Bronchial epithelial cell (primary cell): ENCODE data around the gene CHST8. TPM values are rescaled to one million over a fixed set of nuclear protein-coding genes. Genes with fewer than 3 reads are reported as not detected.

Source experiments
- DNase-seq: peaks from one replicate; pipeline ENCODE4 v3.0.0-alpha.2; 2010; ENCODE audit warnings: low read depth
- FAIRE-seq: peaks from 2 replicates; lab custom pipeline; 2011; peaks lifted over from hg19 to GRCh38; lab: Jason Lieb, UNC
- H3K27me3 ChIP-seq: 2 replicates; pipeline ENCODE4 v1.5.1; 2011; ENCODE audit warnings: low read length; ENCODE audit not compliant: control insufficient read depth, insufficient read depth
- H3K36me3 ChIP-seq: 2 replicates; pipeline ENCODE4 v1.5.1; 2011; ENCODE audit warnings: low read length; ENCODE audit not compliant: control insufficient read depth, insufficient read depth
- H3K4me3 ChIP-seq: 2 replicates; pipeline ENCODE4 v1.5.1; 2011; ENCODE audit warnings: mild to moderate bottlenecking, low read depth, low read length, control low read depth
- total RNA-seq: library from RNA; depleted of rRNA; stranded (reverse); fragments of >200 nt; gene quantifications from 2 replicates; pipeline ENCODE4 v1.2.1, GENCODE V29; 2014
- TF ChIP-seq, protein P1 (sequence below): IDR thresholded peaks from 2 replicates; pipeline ENCODE4 v1.5.1; 2011; ENCODE audit warnings: mild to moderate bottlenecking, moderate library complexity, low read length, control low read depth, inconsistent platforms; ENCODE audit not compliant: insufficient read depth, severe bottlenecking

Gene CHST8
- total RNA-seq, 1 donor from 2014 or later, result under 0.01 TPM

DNA sequence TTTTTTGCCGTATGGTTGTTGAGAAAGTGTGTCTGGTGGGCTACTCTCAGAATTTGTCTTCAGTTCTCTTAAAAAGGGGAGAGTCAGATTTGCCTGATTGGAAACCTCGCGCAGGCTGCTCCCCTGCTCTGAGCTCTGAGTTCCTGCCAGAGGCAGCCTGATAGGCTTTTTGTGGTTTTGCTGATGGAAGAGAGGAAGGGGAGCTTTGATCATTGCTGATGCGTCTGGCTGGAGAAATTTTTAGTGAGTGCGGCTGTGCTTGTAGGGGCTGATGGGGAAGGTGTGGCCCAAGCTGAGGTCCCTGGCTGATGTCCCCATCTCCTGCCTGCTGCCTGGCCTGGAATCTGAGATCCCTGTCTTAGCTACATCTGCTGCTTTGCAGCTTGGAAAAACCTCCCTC is 2.8 kb downstream of the CHST8 start:
- H3K27me3 ChIP-seq, result peaks cover 22% of the 10 kb centered on the region
- DNase-seq (no peak), FAIRE-seq (no peak)
- TF ChIP-seq, protein P1, sequence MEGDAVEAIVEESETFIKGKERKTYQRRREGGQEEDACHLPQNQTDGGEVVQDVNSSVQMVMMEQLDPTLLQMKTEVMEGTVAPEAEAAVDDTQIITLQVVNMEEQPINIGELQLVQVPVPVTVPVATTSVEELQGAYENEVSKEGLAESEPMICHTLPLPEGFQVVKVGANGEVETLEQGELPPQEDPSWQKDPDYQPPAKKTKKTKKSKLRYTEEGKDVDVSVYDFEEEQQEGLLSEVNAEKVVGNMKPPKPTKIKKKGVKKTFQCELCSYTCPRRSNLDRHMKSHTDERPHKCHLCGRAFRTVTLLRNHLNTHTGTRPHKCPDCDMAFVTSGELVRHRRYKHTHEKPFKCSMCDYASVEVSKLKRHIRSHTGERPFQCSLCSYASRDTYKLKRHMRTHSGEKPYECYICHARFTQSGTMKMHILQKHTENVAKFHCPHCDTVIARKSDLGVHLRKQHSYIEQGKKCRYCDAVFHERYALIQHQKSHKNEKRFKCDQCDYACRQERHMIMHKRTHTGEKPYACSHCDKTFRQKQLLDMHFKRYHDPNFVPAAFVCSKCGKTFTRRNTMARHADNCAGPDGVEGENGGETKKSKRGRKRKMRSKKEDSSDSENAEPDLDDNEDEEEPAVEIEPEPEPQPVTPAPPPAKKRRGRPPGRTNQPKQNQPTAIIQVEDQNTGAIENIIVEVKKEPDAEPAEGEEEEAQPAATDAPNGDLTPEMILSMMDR, result no peak
- no peak overlapping the region for H3K4me3 ChIP-seq
- H3K36me3 ChIP-seq, result no peaks in the 10 kb centered on the region

DNA sequence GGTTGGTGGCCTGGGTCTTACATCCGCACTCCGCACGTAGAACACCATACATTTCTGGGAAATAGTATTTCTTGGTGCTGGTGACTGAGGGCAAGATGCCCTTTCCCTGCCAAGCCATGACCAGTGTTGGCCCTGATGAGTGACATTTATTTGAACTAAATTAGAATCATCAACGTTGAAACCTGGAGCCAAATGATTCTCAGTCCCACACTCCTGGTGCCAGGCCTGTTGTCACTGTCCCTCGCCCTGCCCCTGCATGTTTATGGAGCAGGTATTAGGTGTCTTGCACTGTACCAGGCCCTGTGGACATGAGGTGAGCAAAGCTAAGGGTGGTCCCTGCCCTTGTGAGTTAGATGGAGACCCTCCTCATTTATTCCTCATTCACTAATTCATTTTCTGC is 5.8 kb downstream of the CHST8 start:
- no peak overlapping the region for H3K4me3 ChIP-seq
- DNase-seq, result no peak
- H3K36me3 ChIP-seq, result no peaks in the 10 kb centered on the region
- FAIRE-seq, result no peak
- TF ChIP-seq, protein P1, result no peak
- H3K27me3 ChIP-seq, result peaks cover 13% of the 10 kb centered on the region

DNA sequence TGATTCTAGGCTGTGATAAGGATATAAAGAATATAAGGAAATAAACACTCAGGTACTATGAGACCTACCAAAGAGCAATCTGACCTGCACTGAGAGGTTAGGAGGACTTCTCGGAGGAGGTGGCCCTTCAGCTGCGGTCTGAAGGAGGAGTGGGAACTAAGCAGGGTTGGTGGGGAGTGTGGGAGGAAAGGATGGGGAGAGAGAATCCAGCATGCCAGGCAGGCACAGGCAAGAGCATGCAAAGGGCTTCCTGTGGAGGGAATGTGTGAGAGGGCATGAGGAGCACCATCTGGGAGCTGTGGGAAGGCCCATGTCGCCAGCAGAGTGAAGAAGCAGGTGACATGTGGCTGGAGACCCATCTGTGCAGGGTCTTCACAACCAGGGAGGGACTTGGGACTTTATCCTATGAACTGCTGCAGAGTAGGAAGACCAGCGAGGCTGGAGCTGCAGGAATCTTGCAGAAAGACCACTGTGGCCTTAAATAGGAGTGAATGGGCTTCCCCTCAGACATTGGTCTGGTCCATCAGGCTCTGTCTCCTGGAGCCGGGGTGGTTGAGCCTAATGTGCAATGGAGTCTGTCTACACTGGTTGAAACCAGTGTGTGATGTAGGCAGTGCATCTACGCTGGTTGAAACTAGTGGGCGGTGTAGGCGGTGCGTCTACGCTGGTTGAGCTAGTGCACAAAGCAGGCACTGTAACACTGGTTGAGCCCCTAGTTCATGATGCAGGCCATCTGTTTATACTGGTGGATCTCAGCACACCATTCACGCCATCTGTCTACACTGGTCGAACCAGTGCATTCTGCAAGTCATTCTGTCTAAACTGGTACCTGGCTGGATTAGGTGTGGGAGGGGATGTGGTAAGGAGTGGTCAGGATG is 6.4 kb downstream of the CHST8 start:
- FAIRE-seq (no peak), DNase-seq (no peak)
- H3K36me3 ChIP-seq, result no peaks in the 10 kb centered on the region
- TF ChIP-seq, protein P1, result no peak
- peaks cover 7% of the 10 kb centered on the region for H3K27me3 ChIP-seq
- no peak overlapping the region for H3K4me3 ChIP-seq

- no peaks in the 10 kb centered on the region for H3K36me3 ChIP-seq
- no peak overlapping the region for H3K4me3 ChIP-seq
- no peak for DNase-seq
- TF ChIP-seq, protein P1, result no peak
- FAIRE-seq, result no peak
- H3K27me3 ChIP-seq, result peaks cover 2% of the 10 kb centered on the region
Observed at GRCh38 chr19:33628921-33629825, 7.4 kb downstream of the CHST8 start.

- H3K4me3 ChIP-seq, result no peak overlapping the region
- H3K27me3 ChIP-seq, result no peaks in the 10 kb centered on the region
- TF ChIP-seq, protein P1, result no peak
- no peaks in the 10 kb centered on the region for H3K36me3 ChIP-seq
- DNase-seq, result no peak
- FAIRE-seq, result peak; percentile 18
Observed at GRCh38 chr19:33629826-33630375, 8.1 kb downstream of the CHST8 start.
